Breast epithelium (tissue), 4 donors: ENCODE data around the gene ITGA6. TPM values are rescaled to one million over a fixed set of nuclear protein-coding genes. Genes with fewer than 3 reads are reported as not detected.

Experiments
- DNase-seq, 2 donors: peaks; one replicate each; pipeline ENCODE4 v3.0.0-alpha.2; 2019; ENCODE audit warnings: low spot score in 2 of 2
- H3K27ac ChIP-seq, 2 donors: fragments of 200-600 bp; sonication (generic) in 1 of 2; one replicate each; pipeline ENCODE4 v1.5.1; 2016 to 2019; ENCODE audit warnings: mild to moderate bottlenecking in 1 of 2
- H3K27me3 ChIP-seq, 2 donors: fragments of 200-600 bp; sonication (generic) in 1 of 2; one replicate each; pipeline versions ENCODE4 v1.5.1 to v1.6.0; 2017 to 2019; ENCODE audit warnings: control low read depth in 1 of 2, mild to moderate bottlenecking in 1 of 2
- H3K36me3 ChIP-seq: fragments of 200-600 bp; one replicate; pipeline ENCODE4 v1.5.1; 2019
- H3K4me1 ChIP-seq, 2 donors: fragments of 200-600 bp; sonication (generic); one replicate each; pipeline ENCODE4 v1.5.1; 2016 to 2019; ENCODE audit warnings: control low read depth in 1 of 2
- H3K4me3 ChIP-seq, 3 donors: fragments of 200-600 bp; sonication (generic); 1 replicate in 2 of 3; 2 replicates in 1 of 3; pipeline ENCODE4 v1.5.1; 2016 to 2019; ENCODE audit warnings: mild to moderate bottlenecking in 3 of 3, moderate library complexity in 2 of 3
- H3K9me3 ChIP-seq, 2 donors: fragments of 200-600 bp; sonication (generic) in 1 of 2; one replicate each; pipeline ENCODE4 v1.5.1; 2016 to 2019; ENCODE audit warnings: control low read depth in 1 of 2
- POLR2A ChIP-seq: fragments of 450-650 bp; IDR thresholded peaks from one replicate; pipeline ENCODE4 v1.6.1; 2016; ENCODE audit warnings: antibody characterized with exemption, mild to moderate bottlenecking, moderate library complexity
- POLR2AphosphoS5 ChIP-seq, 3 donors: sonication (generic); formaldehyde crosslinking; IDR thresholded peaks; one replicate each; pipeline ENCODE4 v1.6.1; 2017; ENCODE audit warnings: antibody characterized with exemption in 3 of 3
- intact Hi-C: fragments of 100-400 bp; cut with DNase I; formaldehyde crosslinking; loops from one replicate; pipeline ENCODE4 v1.15.1; 2023; ENCODE audit warnings: low total_unique reads
- total RNA-seq, 3 donors: library from RNA; depleted of rRNA; stranded (reverse); fragments of >200 nt; gene quantifications; one replicate each; pipeline ENCODE4 v1.1.0, GENCODE V29; 2016
- TF ChIP-seq, protein P1 (sequence below), 3 donors: fragments of 450-650 bp; IDR thresholded peaks; one replicate each; pipeline ENCODE4 v1.5.1; 2016 to 2017; ENCODE audit warnings: antibody characterized with exemption in 3 of 3, mild to moderate bottlenecking in 3 of 3, moderate library complexity in 3 of 3

ITGA6 gene
- total RNA-seq, 3 donors from 2014 or later: 45.9 to 99.5 (median 93.1) TPM

DNA sequence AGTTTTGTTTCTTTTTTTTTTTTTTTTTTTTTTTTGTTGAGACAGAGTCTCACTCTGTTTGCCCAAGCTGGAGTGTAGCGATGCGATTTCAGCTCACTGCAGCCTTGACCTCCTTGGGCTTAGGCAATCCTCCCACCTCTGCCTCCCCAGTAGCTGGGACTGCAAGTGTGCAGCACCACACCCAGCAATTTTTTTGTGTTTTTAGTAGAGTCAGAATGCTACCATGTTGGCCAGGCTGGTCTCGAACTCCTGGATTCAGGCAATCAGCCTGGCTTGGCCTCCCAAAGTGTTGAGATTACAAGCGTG, 8.2 kb downstream of the ITGA6 start:
- DNase-seq: no peak
- Histone ChIP-seq H3K4me3 (no peak overlapping the region), H3K36me3 (no peaks in the 10 kb centered on the region), H3K4me1 (no peaks in the 10 kb centered on the region), H3K9me3 (no peaks in the 10 kb centered on the region), H3K27me3 (no peaks in the 10 kb centered on the region), H3K27ac (no peak overlapping the region)
- intact Hi-C loops: no loop called here
- TF ChIP-seq, protein P1, sequence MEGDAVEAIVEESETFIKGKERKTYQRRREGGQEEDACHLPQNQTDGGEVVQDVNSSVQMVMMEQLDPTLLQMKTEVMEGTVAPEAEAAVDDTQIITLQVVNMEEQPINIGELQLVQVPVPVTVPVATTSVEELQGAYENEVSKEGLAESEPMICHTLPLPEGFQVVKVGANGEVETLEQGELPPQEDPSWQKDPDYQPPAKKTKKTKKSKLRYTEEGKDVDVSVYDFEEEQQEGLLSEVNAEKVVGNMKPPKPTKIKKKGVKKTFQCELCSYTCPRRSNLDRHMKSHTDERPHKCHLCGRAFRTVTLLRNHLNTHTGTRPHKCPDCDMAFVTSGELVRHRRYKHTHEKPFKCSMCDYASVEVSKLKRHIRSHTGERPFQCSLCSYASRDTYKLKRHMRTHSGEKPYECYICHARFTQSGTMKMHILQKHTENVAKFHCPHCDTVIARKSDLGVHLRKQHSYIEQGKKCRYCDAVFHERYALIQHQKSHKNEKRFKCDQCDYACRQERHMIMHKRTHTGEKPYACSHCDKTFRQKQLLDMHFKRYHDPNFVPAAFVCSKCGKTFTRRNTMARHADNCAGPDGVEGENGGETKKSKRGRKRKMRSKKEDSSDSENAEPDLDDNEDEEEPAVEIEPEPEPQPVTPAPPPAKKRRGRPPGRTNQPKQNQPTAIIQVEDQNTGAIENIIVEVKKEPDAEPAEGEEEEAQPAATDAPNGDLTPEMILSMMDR (IDR thresholded peaks at IDR 0.05): no peak
- no peak for TF ChIP-seq POLR2A
- no peak for TF ChIP-seq POLR2AphosphoS5 (IDR thresholded peaks at IDR 0.05)

DNA sequence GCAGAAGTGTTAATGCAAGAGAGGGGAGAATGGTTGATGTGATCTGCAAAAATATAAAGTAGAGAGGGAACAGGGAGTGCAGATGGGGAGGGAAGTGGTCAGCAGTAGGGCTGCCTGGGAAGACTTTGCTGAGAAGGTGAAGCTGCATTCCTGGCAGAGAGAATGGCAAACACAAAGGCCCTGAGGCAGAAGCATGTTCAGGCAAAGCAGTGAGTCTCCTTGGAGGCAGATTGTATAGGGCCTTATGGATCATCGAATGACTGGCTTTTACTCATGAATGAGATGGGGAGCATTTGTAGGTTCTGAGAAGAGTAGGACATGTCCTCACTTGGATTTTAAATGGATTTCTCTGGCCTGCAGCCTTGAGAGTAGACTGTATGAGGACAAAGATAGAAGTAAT, 9.5 kb downstream of the ITGA6 start:
- Histone ChIP-seq H3K27me3 (no peaks in the 10 kb centered on the region), H3K4me1 (peaks cover 0 to 3% of the 10 kb centered on the region in 2 donors), H3K27ac (peak overlapping the region; percentile 16 to 20), H3K4me3 (no peak overlapping the region), H3K9me3 (no peaks in the 10 kb centered on the region), H3K36me3 (no peaks in the 10 kb centered on the region)
- TF ChIP-seq, protein P1 (IDR thresholded peaks at IDR 0.05): no peak
- TF ChIP-seq POLR2AphosphoS5 (IDR thresholded peaks at IDR 0.05) (no peak), POLR2A (no peak)
- intact Hi-C loops: no loop called here
- DNase-seq: no peak

DNA sequence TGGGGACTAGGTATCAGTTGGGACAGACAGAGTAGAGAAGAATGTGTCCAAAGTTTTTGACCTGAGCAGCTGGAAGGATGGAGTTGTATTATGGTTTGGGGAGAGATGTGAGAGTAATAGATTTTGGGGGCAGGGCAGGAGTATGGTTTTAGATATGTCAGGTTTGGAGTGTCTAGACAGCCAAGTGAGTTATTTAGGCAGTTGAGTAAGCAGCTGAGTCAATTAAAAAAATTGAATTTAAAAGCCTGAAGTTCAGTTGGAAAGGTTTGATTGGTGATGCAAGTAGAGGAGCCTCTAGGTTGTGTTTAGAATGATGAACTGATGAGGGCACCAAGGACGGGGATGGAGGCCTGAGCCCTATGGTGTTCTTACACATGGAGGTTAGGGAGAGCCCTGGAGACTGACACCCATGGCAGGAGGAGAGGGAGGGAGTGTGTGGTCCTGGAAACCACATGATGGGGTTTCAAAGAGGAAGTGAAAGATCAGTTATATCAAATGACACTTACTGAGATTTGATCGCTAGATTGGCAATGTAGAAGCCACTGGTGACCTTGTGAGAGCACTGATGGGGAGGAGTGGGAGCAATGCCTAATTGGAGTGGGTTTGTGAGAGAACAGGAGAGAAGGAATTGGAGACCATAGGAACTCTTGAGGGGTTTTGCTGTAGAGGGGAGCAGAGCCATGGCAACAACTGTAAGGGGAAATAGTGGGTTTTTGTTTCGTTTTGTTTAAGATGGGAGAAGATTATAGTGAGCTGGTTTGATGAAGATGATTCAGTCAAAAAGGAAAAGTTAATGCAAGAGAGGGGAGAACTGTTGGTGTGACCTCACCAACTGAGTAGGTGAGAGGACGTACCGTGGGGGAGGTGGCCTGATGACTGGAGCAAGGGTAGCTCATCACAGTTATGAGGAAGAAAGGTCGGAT, 10.3 kb downstream of the ITGA6 start:
- Histone ChIP-seq H3K36me3 (no peaks in the 10 kb centered on the region), H3K9me3 (no peaks in the 10 kb centered on the region), H3K4me1 (peaks cover 7 to 8% of the 10 kb centered on the region in 2 donors), H3K27me3 (no peaks in the 10 kb centered on the region), H3K4me3 (no peak overlapping the region), H3K27ac (peak overlapping the region; percentile 53 to 56)
- no peak for DNase-seq
- intact Hi-C loops: no loop called here
- TF ChIP-seq POLR2AphosphoS5 (IDR thresholded peaks at IDR 0.05) (no peak), POLR2A (no peak)
- TF ChIP-seq, protein P1 (IDR thresholded peaks at IDR 0.05): no peak

DNA sequence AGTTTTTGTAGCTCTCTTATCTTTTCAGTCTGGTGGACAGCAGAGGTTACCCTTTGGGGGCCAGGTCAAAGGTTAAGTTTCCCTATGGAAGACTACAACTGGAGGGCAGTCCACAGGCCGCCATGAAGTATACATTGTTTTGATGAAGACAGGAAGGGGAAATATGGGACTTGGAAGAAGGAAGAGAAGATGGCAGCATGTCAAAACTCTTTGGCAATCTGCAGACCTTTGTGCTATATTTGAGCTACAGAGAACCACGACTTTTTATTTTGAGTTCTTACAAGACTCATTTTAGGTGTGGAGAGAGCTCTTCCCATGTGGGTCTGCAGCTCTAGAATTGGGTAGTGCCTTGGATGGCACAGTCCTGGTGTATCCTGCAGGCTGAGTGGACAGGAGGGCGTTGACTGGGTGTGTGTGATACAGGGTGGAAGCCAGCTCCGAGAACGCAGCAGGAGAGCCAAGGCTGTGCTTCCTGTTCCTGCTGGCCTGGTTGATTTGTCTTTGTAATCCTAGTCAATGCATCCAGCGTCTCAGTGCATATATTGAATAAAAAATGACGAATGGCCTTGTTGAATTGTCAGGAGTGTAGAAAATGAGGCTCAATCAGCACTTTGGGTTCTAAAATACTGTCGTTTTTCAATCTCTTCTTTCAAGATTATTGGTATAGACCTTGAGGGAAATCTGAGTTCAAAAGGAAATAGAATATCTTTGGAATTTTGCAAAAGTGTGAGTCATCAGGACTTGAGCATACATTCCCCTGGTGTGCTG, 11.5 kb downstream of the ITGA6 start:
- TF ChIP-seq POLR2A: no peak
- TF ChIP-seq, protein P1 (IDR thresholded peaks at IDR 0.05): no peak
- TF ChIP-seq POLR2AphosphoS5 (IDR thresholded peaks at IDR 0.05): no peak
- peaks cover 8 to 11% of the 10 kb centered on the region in 2 donors for H3K4me1 ChIP-seq
- no peaks in the 10 kb centered on the region for H3K36me3 ChIP-seq
- H3K27me3 ChIP-seq: no peaks in the 10 kb centered on the region
- H3K27ac ChIP-seq: peak overlapping the region; percentile 53 to 56
- no peaks in the 10 kb centered on the region for H3K9me3 ChIP-seq
- no peak for DNase-seq
- intact Hi-C loops: no loop called here
- no peak overlapping the region for H3K4me3 ChIP-seq

DNA sequence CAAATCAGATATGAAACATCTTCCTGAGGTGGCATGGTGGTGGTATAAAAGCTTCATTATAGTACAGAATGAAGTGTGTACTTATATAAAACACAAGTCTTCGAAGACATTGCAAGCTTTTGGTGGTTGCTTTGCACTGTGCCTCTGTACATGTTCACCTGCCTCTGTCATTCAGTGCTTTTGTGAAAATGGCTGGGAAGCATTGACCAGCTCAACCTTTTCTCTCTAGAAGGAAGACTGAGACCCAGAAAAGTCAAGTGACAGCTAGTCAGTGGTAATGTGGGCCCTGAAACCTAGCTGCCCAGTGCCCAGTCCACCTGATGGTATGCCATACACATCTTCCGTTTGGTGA, 12.1 kb downstream of the ITGA6 start:
- intact Hi-C loops: no loop called here
- H3K27ac ChIP-seq: peak overlapping the region; percentile 43 to 56
- no peak for DNase-seq
- no peak for TF ChIP-seq POLR2A
- TF ChIP-seq, protein P1 (IDR thresholded peaks at IDR 0.05): no peak
- TF ChIP-seq POLR2AphosphoS5 (IDR thresholded peaks at IDR 0.05): no peak
- peaks cover 8 to 11% of the 10 kb centered on the region in 2 donors for H3K4me1 ChIP-seq
- no peaks in the 10 kb centered on the region for H3K36me3 ChIP-seq
- H3K27me3 ChIP-seq: no peaks in the 10 kb centered on the region
- no peak overlapping the region for H3K4me3 ChIP-seq
- no peaks in the 10 kb centered on the region for H3K9me3 ChIP-seq
